SK-N-MC (cell line): ENCODE measurements around the gene KDR.

Experiments used
- EZH2 ChIP-seq: fragments of 200-600 bp; sonication (generic); IDR thresholded peaks from one replicate; pipeline ENCODE4 v1.6.1; 2017; ENCODE audit warnings: antibody characterized with exemption
- FOXP2 ChIP-seq: optimal IDR thresholded peaks from 2 replicates; pipeline ENCODE3; 2011; ENCODE audit warnings: mild to moderate bottlenecking, moderate library complexity; ENCODE audit not compliant: insufficient read depth; ENCODE audit errors: extremely low read length, control extremely low read depth

DNA sequence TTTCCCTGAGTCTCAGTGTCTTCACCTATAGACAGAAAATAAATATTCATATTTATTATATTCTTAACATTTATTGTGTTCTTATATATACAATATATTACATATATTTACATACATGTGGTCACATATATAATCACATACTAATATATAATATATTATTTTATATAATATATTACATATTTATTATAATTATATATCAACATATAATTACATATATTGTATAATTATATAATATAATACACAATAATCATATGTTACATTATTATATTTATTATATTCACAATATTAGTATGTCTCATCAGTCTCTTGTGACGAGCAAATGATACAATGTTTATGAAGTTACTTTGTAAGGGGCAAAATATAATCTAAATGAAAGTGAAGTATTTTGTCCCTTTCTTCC lies 87.7 kb downstream of the KDR start:
- TF ChIP-seq FOXP2 (no peak), EZH2 (no peak)
